Measurements from ENCODE around the gene USP34.
"Not testable (repeated sequence)": the region's sequence is repeated elsewhere in the genome, so short reads cannot be mapped to it uniquely, and the experiment has no call there.

Gene USP34

GRCh38 chr2:61470965-61471904, at the start of gene USP34:
Gene USP34 (minus strand): TSS chr2:61471087. CDS start chr2:61470692, 395 bp downstream.
- DNase-seq = peak; percentile 96

GRCh38 chr2:61520261-61520660, 49.4 kb upstream of the USP34 start:
- no peak for DNase-seq

- DNase-seq = no peak
These were observed 42.0 kb upstream of the USP34 start for GRCh38 chr2:61512768-61513398.

GRCh38 chr2:61510674-61511671, 40.1 kb upstream of the USP34 start:
- no peak for DNase-seq

GRCh38 chr2:61504949-61505348, 34.1 kb upstream of the USP34 start:
- DNase-seq = no peak

GRCh38 chr2:61499060-61499459, 28.2 kb upstream of the USP34 start:
- no peak for DNase-seq

GRCh38 chr2:61493523-61493942, 22.6 kb upstream of the USP34 start:
- peak; percentile 30 for DNase-seq

GRCh38 chr2:61492476-61492875, 21.6 kb upstream of the USP34 start:
- DNase-seq = no peak

GRCh38 chr2:61485281-61485680, 14.4 kb upstream of the USP34 start:
- no peak for DNase-seq

GRCh38 chr2:61478086-61478485, 7.2 kb upstream of the USP34 start:
- no peak for DNase-seq

GRCh38 chr2:61476929-61477589, 6.2 kb upstream of the USP34 start:
- not testable (repeated sequence) for DNase-seq

- peak; percentile 50 for DNase-seq
These were observed 1.3 kb upstream of the USP34 start for GRCh38 chr2:61471905-61472805.

GRCh38 chr2:61470122-61470951, 550 bp downstream of the USP34 start:
- DNase-seq = peak; percentile 86

GRCh38 chr2:61469424-61470121, 1.3 kb downstream of the USP34 start:
- peak; percentile 13 for DNase-seq

GRCh38 chr2:61468231-61468630, 2.7 kb downstream of the USP34 start:
- not testable (repeated sequence) for DNase-seq

- no peak for DNase-seq
These were observed 5.8 kb downstream of the USP34 start for GRCh38 chr2:61465045-61465444.

- DNase-seq = no peak
These were observed 7.0 kb downstream of the USP34 start for GRCh38 chr2:61463769-61464475.

GRCh38 chr2:61461404-61461803, 9.5 kb downstream of the USP34 start:
- no peak for DNase-seq

GRCh38 chr2:61460163-61460562, 10.7 kb downstream of the USP34 start:
- no peak for DNase-seq

All from CD4-positive, alpha-beta T cell treated with Interleukin-10 for 1 hour (primary cell).